ENCODE measurements around the gene CELSR1. TPM values are rescaled to one million over a fixed set of nuclear protein-coding genes. Genes with fewer than 3 reads are reported as not detected.
"Not testable (repeated sequence)": the region's sequence is repeated elsewhere in the genome, so short reads cannot be mapped to it uniquely, and the experiment has no call there.

CELSR1 gene
- total RNA-seq, 1 donor from 2014 or later: 151 TPM

DNA sequence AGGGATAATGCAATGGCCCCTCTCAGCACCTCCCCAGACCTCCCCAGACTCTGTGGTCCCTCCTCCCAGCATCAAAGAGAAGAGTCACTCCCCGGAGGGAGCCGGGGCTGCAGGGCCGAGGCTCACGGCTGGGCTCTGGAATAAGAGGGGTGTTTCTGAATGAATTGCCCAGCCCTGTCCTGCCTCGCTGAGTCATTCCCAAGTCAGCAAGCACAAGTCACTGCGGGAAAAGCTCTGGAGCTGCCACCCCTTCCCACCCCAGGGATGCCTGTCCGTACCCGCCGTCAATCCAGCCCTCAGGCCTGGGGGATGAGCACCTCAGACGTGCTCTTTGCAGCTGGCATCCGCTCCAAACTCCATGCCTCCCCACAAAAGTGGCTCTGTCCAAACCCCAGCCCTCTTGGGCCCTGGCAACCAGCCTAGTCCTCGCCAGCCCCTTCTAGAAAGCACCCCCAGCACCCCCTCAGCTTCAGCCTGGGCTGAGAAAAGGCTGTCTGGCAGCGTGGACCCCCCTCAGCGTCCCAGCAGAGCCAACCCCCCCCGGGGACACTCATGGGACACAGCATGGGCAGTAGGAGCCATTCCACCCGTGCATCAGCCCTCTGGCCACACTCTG, 22.7 kb downstream of the CELSR1 start:
- DNase-seq (ENCODE audit: low read depth): peak; percentile 65

DNA sequence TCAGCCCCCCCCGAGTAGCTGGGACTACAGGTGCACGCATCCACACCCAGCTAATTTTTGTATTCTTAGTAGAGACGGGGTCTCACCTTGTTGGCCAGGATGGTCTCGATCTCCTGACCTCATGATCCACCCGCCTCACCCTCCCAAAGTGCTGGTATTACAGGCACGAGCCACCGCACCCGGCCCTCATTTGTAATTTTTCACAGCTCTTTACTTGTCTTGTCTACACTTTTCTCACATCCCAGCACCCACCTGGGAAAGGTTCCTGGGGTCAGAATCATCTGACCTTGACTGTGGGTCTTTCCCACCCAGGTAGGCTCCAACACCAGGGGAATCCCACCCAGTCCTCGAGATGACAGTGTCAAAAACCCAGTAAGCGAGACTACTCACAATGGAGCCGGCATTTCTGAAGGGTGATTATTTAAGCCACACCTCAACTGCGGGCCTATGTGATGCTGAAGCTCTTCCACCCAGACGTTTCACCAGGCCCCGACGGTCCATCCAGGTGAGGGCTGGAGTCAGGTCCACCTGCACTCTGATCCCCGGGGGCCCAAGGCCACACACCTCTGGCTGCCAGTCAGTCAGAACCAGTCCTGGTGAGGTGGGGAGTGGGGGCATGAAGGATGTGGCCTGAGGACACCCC, 23.4 kb downstream of the CELSR1 start:
- DNase-seq (ENCODE audit: low read depth): no peak

DNA sequence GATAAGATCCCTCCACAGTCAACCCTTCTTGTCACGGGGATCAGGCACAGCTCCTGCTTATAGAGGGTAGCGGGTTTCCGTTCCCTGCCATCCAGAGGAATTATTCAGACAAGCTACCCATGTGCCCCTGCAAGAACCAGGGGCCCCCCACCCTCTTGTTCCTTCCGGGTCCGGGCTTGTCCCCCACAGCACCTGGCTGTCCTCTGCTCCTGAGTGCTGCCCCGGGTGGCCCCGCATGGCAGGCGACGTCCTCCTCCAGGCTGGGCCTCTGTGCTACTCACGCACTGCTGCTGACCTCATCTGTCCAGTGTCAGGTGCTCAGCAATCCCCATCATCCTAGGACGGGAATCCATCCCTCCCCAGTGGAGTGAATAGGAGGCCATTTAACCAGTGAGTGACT, 24.7 kb downstream of the CELSR1 start:
- no peak for DNase-seq (ENCODE audit: low read depth)

DNA sequence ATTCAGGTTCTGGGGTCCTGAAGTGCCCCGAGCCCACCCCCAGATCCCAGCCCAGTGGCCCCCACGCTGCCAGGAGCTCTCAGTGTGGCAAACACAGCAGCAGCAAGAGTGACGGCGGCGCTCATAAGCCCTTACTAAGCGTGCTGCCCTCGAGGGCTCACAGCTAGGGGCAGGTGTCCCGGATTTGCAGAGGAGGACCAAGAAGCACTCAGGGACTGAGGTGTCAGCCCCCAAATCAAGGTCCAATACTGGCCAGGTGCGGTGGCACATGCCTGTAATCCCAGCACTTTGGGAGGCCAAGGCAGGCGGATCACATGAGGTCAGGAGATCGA, 25.4 kb downstream of the CELSR1 start:
- DNase-seq (ENCODE audit: low read depth): no peak

DNA sequence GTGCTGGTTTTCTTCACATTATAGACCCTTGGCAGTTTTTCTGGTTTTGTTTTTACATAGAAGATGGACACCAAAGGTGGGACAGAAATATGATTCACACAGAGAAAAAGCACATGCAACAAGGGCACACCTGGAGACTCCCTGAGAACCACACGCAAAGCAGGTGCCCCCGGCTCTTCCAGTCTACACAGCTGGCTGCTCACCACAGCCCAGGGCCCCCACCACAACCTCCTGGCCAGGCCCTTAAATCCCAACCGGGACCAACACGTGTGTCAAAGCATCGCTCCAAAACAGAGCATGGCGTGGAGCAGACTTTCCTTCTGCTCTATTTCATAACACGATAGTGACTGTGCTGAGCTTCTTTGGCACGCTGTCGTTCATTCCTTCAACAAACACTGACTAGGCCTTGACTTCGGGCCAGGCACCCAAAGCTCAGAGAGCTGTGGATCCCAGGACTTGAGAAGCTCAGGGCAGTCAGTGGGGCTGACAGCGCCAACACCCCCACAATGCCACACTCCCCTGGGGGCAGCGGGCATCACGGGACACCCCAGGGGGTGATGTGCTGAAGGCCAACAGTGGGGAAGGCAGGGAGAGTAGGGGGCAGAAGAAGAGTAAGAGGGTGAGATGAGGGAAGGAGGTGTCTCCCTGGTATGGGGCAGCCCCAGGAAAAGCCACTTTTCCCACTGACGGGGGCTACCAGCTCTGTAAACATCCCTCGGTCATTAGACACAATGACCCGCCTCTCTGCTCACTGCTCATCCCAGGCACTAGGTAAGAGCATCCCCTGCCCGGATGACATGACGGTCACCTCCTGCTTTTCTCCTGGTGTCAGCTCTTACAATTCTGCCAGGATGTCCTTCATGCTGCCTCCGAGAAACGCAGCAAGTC, 26.0 kb downstream of the CELSR1 start:
- no peak for DNase-seq (ENCODE audit: low read depth)

DNA sequence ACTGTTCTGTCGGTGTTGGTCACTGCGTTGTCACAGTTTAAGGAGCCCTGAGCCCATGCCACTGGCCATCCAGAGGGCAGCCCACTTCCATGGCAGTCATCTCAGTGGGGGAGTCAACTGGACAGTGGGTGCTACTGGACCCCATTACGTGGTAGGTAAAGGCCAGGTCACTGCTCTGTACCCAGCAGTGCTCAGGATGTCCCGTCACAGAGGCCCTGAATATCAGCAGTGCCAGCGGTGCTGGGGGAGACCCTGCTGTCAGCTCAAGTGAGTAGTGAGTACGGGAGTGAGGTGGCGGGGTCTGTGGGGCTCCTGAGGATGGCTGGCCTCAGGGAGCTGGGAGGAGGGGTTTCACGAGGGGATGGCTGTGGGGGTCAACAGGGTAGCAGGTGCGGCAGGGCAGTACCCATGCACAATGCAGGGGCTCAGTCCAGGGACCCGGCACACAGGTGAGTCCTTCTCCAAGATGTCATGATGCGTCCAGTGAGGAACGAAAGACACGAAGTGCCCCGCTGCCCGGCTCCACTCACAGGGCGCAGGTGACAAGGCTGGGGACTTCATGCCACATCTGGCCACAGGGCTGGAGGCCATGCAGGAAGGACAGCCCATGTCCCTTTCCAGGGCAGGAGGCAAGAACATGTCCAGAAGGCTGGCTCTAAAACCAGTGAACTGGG, 27.9 kb downstream of the CELSR1 start:
- no peak for DNase-seq (ENCODE audit: low read depth)

DNA sequence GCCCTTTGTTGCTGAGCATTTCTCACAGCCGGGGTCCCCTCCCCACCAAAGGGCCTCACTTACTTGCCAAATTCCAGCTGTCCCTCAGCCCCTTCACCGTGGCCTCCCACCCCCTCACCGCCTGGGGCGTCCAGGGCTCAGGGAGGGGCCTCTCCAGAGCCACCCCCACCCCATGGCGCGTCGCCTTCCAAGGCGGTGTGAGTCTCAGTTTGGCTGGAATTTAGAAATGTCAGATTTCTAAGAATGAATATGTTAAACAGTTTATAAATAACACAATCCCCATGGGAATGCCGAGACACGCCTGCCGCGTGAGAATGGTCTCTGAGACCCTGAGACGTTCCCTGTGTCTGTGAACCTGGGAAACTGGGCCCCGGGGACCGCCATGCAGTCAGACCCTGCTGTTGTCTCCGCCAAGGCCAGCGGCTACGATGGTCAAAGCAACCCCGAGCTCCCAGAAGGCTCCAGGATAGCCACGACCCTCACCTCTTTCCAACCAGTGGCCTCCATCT, 28.9 kb downstream of the CELSR1 start:
- no peak for DNase-seq (ENCODE audit: low read depth)

DNA sequence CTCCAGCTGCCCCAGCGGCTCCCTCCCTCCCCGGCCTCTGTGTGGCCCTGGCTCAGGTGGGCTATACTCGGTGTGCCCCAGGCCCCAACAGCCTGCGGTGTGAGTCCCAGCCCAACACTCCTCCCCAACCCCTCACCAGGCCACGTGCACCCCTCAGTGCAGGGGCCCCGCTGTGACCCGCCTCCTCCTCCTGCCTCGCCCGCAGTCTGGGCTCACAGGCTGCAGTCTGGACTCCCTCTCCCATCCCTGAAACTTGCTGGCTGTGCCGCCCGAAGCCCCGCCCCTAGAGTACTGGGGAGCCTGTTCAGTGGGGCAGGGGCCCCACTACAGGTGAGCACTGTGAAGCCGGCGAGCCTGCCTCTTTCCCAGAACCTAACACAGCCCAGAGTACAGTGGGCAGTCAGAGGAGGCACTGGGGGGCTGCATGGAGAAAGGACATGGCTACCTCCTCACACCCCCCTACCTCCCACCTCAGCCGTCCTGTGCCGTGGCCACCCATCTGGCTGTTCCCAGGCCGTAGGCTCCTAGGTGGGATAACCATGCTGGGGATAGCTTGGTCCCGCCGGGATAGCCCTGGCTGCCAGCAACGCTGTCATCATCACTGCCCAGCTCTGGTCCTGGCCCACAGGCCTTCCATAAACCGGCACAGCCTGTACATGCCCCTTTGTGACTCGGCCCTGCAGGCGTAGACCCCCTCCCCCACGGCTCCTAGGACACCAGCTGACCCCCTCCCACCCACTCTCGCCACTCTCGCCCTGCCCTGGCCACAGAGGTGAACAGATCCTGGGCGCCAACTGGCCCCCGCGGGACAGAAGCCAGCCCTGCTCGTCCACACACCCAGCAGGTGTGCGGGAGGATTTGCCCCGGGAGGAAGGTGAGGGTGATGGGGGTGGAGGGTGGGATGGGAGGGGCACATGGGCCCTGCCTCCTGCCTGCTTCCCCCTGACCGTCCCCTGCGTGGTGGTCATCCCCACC, 29.7 kb downstream of the CELSR1 start:
- DNase-seq (ENCODE audit: low read depth): no peak

DNA sequence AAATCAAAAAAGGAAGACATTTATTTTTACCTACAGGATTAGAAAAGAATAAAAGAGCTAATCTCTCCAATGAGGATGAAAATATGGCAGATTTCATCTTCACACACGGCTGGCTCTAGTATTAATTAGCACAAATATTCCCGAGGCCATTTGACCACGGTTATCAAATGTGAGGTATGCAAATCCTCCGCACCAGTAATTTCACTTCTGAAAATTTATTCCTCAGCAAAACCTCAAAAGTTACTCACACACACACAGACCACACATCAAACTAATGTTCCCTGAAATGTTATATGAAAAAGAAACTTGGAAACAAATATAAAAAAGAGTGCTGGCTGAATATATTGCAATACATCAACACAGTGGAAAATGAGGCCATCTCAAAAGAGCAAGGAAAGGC, 32.8 kb downstream of the CELSR1 start:
- peak; percentile 71 for DNase-seq (ENCODE audit: low read depth)

DNA sequence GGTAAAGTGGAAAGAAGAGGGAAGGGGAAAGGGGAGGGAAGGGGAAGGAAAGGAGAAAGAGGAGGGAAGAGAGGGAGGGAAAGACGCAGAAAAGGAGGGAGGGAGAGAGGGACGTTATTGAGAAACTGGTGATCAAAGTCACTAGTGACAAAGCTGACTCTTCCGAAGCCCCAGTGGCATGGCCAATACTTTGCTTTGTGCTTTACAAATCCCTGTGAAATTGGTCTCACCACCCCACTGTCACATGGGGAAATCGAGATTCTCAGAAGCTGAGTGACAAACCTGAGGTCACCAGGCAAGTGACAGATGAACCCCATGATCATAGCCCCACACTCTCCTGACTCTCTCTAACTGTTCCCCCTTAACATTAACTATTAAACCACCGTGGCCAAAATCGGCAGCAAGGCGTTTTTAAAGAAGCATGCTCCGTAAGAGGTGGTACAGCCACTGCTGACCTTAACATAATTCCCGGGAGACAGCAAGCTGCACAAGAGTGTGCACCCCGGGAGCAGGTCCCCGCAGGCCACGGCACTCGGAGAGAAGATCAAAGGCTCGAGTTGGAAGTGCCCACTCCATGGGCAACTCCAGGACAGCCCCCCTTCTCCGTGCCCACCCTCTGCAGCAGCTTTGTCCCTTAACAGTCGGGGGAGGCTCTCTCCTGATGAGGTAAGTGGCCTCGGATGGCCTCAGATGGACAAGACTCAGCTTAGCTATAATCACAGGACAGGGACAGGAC, 34.8 kb downstream of the CELSR1 start:
- DNase-seq (ENCODE audit: low read depth): no peak

DNA sequence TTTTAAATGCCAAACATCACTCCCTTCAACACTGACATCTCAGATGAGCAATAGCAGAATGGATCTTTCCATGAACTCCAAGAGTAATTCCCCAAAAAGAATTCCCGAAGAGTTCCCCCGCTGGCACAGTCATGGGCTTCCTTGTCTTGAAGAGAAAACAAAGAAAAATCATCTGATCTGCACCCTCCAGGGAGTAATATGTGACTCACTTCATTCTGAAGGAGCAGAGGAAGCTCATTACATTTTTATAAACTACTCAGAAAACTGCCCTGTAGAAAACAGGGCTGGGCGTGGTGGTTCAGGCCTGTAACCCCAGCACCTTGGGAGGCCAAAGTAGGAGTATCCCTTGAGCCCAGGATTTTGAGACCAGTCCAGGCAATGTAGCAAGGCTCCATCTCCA, 35.7 kb downstream of the CELSR1 start:
- peak; percentile 95 for DNase-seq (ENCODE audit: low read depth)

DNA sequence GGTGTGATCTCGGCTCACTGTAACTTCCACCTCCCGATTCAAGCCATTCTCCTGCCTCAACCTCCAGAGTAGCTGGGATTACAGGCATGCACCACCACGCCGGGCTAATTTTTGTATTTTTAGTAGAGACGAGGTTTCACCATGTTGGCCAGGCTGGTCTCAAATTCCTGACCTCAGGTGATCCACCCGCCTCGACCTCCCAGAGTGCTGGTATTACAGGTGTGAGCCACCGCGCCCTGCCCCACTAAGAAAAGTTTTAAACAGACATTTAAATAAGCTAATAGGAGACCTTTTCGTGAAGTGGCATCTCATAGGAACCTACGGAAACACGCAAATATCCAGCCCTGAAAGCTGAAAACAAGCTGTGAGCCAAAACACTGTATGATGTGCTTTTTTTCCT, 36.2 kb downstream of the CELSR1 start:
- DNase-seq (ENCODE audit: low read depth): not testable (repeated sequence)

DNA sequence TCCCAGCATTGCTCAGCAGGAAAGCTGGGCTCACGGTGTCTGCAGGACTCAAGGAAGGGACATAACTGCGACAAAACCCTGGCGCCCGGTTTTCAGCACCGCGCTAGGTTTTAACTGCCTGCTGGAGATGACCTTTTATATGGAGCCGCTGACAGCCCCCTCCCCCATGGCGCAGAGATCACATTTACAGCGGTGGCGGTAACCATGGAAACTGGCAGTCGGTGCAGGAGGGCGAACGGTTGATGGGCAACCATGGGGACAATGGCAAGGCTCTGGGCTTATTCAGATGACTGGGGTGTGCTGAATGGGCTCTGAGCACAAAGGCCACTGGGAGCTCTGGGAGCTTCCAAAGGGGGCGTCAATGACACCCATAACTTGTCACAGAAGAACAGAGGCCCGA, 37.2 kb downstream of the CELSR1 start:
- DNase-seq (ENCODE audit: low read depth): no peak

DNA sequence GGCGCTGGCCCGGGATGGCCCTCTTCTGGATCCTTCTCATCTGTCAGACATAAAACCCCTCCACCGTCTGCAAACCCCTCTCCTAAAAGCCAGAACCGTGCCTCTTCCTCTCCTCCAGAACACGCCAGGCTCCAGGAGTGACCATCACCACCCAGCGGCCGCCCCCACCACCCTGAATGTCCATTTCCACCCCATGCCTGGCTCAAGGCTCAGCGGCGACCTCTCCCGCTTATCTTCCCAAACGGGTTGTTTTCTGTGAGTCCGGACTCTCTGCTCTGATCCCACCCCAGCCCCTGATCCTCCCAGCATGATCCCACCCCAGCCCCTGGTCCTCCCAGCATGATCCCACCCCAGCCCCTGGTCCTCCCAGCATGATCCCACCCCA, 37.6 kb downstream of the CELSR1 start:
- no peak for DNase-seq (ENCODE audit: low read depth)

DNA sequence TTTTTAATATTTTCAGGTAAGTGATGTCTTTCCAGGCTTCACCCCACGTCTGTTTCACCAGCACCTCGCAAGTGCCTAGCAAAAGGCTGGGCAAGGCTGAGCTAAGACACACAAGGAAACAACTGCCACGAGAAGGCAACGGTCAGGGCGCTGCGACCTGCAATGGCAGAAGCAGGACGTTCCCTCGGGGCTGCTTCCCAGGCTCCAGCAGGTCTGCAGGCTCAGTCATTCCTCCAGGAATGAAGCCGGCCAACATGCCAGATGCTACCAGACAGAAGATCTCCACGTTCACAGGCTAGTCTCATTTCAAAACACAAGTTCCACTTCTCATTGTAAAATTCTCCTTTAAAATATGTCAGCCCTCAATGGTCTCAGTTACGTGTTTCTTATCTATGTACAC, 45.5 kb downstream of the CELSR1 start:
- no peak for DNase-seq (ENCODE audit: low read depth)

DNA sequence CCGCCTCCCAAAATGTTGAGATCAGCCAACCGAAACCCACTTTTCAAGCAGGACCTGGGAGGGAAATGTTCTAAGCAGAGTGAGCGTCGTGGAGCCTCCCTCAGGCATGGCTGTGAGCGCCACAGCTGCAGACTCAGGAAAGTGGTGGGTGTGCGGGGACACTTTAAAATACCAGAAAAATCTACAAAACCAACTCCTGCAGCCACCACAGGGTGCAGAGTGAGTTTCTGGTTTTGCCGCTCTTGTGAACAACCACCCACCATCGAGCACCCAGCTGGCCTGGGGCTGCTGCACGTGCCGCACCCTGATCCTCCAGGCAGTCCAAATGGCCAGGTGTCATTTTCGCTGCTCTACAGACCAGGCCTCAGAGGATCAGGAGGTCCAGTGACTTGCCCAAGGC, 46.9 kb downstream of the CELSR1 start:
- no peak for DNase-seq (ENCODE audit: low read depth)

DNA sequence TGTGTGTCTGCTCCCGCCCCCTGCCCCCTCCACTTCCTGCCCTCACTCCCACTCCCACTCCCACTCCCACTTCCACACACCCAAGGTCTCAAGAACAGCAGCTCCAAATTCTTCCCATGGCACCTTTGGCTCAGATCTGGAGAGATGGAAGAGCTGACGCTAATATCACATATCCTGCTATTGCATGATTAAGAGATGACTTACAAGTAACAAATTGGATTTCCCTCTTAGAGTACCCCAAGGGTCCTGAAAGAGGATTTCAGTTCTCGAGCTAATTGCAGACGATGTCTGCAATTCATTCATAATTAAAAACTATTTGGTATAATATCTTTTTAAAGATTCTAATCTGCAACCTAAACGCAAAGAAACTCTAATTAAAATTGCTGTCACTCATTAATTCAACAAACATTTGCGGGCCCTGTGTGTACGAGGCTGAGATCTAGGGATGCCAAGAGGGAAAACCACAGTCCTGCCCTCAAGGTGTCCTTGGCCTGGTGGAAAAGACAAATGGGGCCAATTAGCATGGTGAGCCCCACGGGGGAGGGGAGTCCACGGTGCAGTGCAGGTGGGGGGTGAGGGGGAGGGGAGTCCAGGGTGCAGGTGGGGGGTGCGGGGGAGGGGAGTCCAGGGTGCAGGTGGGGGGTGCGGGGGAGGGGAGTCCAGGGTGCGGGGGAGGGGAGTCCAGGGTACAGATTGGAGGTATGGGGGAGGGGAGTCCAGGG, 50.3 kb downstream of the CELSR1 start:
- no peak for DNase-seq (ENCODE audit: low read depth)

DNA sequence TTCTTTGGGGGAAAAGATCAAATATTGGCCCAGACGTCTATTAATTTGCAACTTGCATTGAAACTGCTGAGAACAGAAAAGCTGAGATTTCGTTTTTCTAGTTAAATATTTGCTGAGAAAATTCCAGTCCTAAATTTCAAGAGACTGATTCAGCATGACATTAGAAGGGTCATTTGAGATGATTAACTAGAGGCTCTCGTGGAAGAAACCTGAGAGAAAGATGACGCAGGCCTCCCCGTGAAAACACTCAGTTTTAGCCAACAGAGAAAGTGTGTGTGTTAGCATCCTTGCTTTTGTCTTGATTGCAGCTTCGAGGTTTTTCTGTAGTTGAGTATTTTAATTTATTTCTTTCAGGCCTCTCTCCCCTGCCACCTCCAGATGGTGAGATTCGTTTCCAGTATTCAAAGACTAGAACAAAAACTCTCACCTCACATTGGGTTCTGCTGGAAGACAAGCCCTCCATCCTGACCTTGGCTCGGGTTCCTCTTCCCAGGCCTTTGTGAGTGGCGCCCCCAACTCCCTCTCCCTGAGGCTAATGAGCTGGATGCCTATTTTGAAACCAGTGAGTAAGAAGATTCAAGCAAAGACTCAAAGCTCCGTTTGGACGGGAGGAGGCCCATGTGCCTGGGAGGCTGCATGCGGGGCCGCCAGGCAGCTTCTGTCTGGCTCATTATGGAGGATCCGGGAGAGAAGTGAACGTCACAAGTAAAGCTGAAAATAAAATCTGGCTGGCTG, 52.4 kb downstream of the CELSR1 start:
- peak; percentile 96 for DNase-seq (ENCODE audit: low read depth)

Data from renal cortical epithelial cell (primary cell).